Natural killer cell treated with Interleukin-12 subunit alpha and Interleukin-12 subunit beta and Interleukin-15 and Interleukin-18, amount 100 ng/mL, for 72 hours (primary cell): ENCODE results near the gene KDF1. TPM values are rescaled to one million over a fixed set of nuclear protein-coding genes. Genes with fewer than 3 reads are reported as not detected.

ENCODE experiments used
- ATAC-seq, 2 donors: fragments of 150-1000 bp; cut with Tn5 transposase in 1 of 2; sonication (Bioruptor Pico), chemical (Tn5 transposase) in 1 of 2; 2 replicates each; pipeline ENCODE4 v1.10.0; 2021
- DNase-seq: peaks from one replicate; pipeline ENCODE4 v3.0.0; 2022; ENCODE audit warnings: low spot score
- H3K27ac Mint-ChIP-seq, 2 donors: 1 replicate in 1 of 2; 2 replicates in 1 of 2; pipeline ENCODE4 v1.8.0; 2022; ENCODE audit warnings: mixed read lengths in 2 of 2, mild to moderate bottlenecking in 1 of 2, moderate library complexity in 1 of 2
- H3K27me3 Mint-ChIP-seq, 2 donors: 1 replicate in 1 of 2; 2 replicates in 1 of 2; pipeline ENCODE4 v1.8.0; 2022; ENCODE audit warnings: mixed read lengths in 2 of 2
- H3K36me3 Mint-ChIP-seq: one replicate; pipeline ENCODE4 v1.8.0; 2022; ENCODE audit warnings: mixed read lengths
- H3K4me1 Mint-ChIP-seq, 2 donors: 1 replicate in 1 of 2; 2 replicates in 1 of 2; pipeline ENCODE4 v1.8.0; 2022; ENCODE audit warnings: low read depth in 2 of 2, mixed read lengths in 2 of 2, mild to moderate bottlenecking in 1 of 2
- H3K4me3 Mint-ChIP-seq: one replicate; pipeline ENCODE4 v1.8.0; 2022; ENCODE audit warnings: mixed read lengths
- H3K9me3 Mint-ChIP-seq: 2 replicates; pipeline ENCODE4 v1.8.0; 2022; ENCODE audit warnings: mixed read lengths
- total RNA-seq, 2 donors: library from RNA; stranded (reverse); gene quantifications; one replicate each; pipeline ENCODE4 v1.2.3, GENCODE V29; 2022

Gene KDF1
- total RNA-seq, 2 donors from 2014 or later, result not detected

DNA sequence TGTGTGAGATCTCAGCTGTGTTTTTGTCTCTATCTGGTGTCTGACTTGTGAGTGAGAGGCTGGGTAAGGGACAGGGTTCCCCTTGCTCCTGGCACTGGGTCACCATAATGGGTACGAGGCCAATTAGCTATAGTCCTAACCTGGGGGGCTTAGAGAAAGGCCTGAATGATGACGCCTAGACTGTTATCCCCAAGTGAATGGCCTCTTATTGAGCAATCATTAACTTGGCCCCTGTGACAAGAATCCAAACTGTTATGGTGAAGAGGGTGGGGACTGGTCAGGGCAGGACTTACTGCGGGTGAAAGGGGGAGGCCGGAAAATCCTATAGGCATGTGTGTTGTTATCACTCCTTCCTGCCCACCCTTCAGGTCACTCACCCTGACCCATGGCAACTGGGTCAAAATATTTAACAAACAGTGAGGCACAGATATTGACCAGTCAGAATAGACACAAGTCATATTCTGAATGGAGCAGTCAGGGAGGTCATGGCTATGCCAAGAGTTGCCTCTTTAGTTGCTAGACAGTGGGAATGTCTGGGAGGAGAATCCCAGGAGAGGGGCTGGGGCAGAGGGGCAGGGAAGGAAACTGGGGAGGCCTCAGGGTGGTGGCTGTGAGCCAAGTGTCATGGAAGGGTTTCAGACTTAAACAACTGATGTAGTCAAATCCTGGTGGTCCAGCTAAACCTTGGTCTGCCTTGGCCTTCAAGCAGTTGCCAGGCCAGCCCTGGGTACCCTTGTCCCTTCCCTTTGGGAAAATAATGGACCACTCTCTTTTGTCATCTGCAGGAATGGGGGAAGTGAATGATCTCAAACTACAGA, 49.7 kb downstream of the KDF1 start:
- Mint-ChIP-seq H3K27ac (no peak overlapping the region), H3K4me3 (no peak overlapping the region), H3K36me3 (no peaks in the 10 kb centered on the region), H3K9me3 (no peaks in the 10 kb centered on the region), H3K4me1 (no peaks in the 10 kb centered on the region), H3K27me3 (no peaks in the 10 kb centered on the region)
- ATAC-seq (no peak), DNase-seq (no peak)

DNA sequence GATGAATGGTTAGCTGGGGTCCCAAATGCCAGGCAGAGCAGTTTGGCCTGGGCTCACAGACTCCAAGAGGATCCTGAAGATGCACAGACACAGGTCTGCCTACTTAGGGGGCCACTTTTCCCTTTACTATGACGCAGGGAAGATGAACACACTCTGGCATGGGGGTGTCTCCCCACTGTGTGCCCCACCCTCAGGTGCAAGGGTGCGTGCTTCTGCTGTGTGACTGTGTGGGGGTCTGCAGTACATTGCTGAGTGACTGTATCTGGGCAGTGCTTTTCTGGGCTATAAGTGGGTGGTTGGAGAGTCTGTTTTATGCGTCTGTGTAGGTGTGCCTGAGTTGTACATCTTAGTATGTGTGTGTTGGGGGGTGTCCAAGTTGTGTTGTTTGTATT, 50.3 kb downstream of the KDF1 start:
- Mint-ChIP-seq H3K27me3 (no peaks in the 10 kb centered on the region), H3K9me3 (no peaks in the 10 kb centered on the region), H3K4me1 (no peaks in the 10 kb centered on the region), H3K27ac (no peak overlapping the region), H3K4me3 (no peak overlapping the region), H3K36me3 (no peaks in the 10 kb centered on the region)
- peak in 1 of 2 donors; percentile 40 for ATAC-seq
- no peak for DNase-seq

DNA sequence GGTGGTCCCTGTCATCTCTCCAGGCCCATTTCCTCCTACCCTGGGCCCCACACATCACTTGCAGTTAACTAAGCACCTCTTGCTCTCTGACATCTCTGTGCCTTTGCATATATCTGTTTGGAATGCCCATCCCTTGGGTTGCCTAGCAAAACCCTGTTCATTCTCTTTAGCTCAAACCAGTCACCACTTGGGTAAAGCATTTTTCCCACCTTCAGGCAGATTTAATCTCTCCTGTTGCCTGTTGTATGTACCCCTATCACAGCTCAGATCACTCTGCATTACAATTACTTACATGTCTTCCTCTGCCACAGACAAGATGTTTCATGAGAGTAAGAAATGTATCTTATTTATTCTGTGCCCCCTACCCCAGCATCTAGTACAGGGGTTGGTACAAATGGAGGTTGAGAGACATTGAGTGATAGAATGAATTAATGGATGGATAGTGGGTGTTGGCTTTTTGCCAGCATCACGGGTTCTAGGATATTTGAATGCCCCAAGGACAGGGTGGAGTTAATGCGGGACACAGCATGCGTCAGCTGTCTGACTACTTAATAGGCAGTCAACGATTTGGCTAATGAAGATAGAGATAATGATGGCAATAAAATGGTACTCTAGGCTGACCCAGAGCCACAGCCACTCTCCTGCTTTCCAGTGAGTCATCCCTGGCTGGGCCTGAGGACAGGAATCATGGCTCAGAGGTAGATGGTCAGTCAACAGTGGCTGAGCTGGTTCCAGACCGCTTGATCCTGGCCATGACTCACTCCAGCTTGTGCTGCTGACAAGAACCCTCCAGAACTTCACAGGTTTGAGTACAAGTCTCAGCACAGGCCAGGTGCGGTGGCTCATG, 53.0 kb downstream of the KDF1 start:
- no peaks in the 10 kb centered on the region for H3K36me3 Mint-ChIP-seq
- ATAC-seq (no peak), DNase-seq (no peak)
- no peaks in the 10 kb centered on the region for H3K27me3 Mint-ChIP-seq
- no peak overlapping the region for H3K27ac Mint-ChIP-seq
- H3K4me1 Mint-ChIP-seq, result no peaks in the 10 kb centered on the region
- H3K4me3 Mint-ChIP-seq, result no peak overlapping the region
- no peaks in the 10 kb centered on the region for H3K9me3 Mint-ChIP-seq

DNA sequence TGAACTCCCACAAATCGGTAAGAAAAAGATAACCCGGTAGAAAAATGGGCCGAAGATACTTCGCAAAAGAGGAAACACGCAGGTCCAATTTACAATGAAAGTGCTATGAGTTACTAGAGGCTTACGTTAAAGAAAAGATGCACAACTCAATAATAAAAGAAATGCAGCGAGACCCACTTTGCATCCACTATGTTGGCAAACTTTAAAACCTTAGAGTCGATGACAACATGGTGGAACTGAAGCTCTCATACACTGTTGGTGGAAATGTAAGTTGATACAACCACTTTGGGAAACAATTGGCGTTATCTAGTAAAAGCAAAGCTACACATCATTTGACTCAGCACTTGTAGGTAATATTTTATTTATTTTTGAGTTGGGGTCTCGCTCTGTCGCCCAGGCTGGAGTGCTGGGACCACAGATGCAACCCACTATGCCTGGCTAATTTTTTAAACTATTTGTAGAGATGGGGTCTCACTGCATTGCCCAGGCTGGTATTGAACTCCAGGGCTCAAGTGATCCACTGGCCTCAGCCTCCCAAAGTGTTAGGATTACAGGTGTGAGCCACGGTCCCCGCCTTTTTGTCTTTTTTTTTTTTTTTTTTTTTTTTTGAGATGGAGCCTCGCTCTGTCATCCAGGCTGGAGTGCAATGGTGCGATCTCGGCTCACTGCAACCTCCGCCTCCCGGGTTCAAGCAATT, 59.3 kb downstream of the KDF1 start:
- ATAC-seq, result no peak
- no peak for DNase-seq
- Mint-ChIP-seq H3K36me3 (peaks cover 6% of the 10 kb centered on the region), H3K4me3 (peak overlapping the region; percentile 99), H3K27me3 (no peaks in the 10 kb centered on the region), H3K27ac (peak overlapping the region; percentile 96 to 98), H3K9me3 (no peaks in the 10 kb centered on the region), H3K4me1 (peaks cover 27 to 30% of the 10 kb centered on the region in 2 donors)

DNA sequence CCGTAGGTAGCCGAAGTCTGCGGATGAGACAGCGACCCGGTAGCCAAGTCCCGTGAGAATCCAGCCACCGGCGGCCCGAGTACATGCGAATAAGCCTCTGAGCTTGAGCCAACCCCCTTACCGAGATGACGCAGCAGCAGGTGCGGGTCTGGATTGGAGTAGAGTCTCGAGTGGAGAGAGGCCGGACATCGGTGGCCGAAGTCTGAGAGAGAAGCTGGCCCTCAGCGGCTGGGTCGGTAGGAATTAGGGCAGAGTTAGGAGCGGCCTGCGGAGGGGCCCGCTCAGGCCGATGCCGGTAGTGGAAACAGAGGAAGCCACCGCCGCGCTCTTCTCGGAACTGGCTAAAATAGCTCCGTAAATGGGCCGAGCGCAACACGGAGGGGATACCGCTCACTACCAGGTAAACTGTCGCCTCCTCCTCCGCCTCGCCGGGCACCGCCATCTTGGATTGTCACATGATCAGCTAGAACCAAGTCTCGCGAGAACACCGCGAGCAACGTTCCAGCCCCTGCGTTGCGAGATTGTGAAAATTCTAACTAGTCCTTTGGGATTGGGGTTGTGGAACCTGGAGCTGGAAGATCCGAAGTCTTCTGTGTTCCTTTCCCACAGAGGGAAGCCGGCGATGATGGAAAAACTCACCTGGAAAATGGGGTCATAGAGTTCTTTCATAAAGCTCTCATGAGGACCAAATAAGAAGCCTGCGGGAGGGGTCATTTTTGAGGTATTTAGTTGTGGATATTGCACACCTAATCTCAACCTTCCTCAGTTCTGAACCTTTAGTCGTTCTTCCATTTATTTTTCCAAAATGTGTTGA, 60.1 kb downstream of the KDF1 start, which contains the start of gene GPATCH3:
TSS of gene GPATCH3 (minus strand) at position 467 of the 814 bp plus-strand sequence. CDS start at position 442, 25 bp downstream.
- Mint-ChIP-seq H3K27me3 (no peaks in the 10 kb centered on the region), H3K27ac (peak within 1 kb of the TSS; percentile 96 to 98), H3K36me3 (peaks cover 6% of the 10 kb centered on the region), H3K4me3 (peak within 1 kb of the TSS; percentile 99), H3K4me1 (peaks cover 27 to 30% of the 10 kb centered on the region in 2 donors), H3K9me3 (no peaks in the 10 kb centered on the region)
- DNase-seq (peak; percentile 90), ATAC-seq (peak; percentile 90 to 94)

Other genes with a start within 250 kb of the KDF1 start
- 10 to 100 TPM; 44.3 to 60.2 TPM for gene PIGV, start 172.5 kb downstream of the KDF1 start, total RNA-seq
- gene ZDHHC18, start 133.8 kb downstream of the KDF1 start, total RNA-seq, result 100 to 1,000 TPM in 1 of 2 donors, 10 to 100 TPM in 1; 87.2 to 106 TPM
- under 1 TPM; 0.50 to 0.56 TPM for gene SFN, start 97.3 kb downstream of the KDF1 start, total RNA-seq
- gene GPN2, start 70.2 kb downstream of the KDF1 start, total RNA-seq, result 10 to 100 TPM; 52.6 to 58.0 TPM
- 10 to 100 TPM; 19.6 to 21.2 TPM for gene GPATCH3, start 60.0 kb downstream of the KDF1 start, total RNA-seq
- gene NR0B2, start 46.5 kb downstream of the KDF1 start, total RNA-seq, result not detected
- gene NUDC, start 38.7 kb downstream of the KDF1 start, total RNA-seq, result 100 to 1,000 TPM in 1 of 2 donors, 10 to 100 TPM in 1; 78.2 to 136 TPM
- gene TRNP1, start 33.2 kb upstream of the KDF1 start, total RNA-seq, result under 1 TPM; 0.28 to 0.55 TPM
- gene TENT5B, start 52.4 kb upstream of the KDF1 start, total RNA-seq, result not detected
- gene SLC9A1, start 194.7 kb upstream of the KDF1 start, total RNA-seq, result 10 to 100 TPM; 25.3 to 31.4 TPM